ENCODE results near the gene HDAC3. TPM values are rescaled to one million over a fixed set of nuclear protein-coding genes. Genes with fewer than 3 reads are reported as not detected.

Gene HDAC3
- total RNA-seq, 1 experiment from 2014 or later, result 85.9 TPM

DNA sequence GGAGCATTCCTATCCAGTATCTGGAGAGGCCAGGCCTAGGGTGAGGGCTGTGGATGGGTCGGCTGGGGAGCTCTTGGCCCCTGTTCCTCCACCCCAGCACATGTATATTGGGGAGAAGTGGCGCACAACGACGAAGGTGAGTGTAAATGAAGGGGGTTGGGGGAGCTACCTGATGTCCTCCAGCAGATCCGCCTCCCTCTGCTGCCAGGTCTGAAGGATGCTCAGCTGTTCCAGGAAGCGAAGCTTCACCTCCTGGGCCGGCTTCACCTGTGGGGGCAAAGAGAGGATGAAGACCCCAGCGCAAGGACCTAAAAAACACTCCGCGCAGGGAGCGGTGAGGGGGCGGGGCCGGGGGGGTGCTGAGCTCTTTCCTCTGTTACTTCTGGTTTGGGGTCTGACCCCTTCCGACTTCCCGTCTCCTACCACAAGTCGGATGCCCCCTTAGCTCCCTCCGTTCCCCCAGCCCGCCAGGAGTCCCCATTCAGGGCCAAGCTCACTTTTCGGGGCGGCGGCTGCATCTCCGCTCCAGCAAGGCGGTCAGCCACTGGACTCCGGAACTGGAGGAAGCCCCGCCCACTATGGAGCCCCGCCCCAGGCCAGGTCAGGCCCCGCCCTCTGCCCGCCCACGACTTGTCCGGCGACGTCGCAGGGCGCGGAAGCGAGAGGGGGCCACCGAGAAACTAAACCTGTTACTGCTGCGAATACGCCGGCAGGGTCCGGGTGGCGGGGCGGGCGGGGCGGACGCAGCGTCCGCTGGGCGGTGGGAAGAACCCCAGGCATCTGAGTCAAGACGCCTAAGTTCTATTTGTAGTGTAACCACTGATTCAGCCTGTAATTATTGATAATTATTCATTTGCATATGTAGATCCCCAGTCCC, 14.4 kb upstream of the HDAC3 start, which contains the start of gene FCHSD1:
FCHSD1 (minus strand) TSS at position 568 of the 877 bp plus-strand sequence; CDS start at position 518, 50 bp downstream.
- Histone ChIP-seq H3K4me1 (replicated peaks) (peaks cover 13% of the 10 kb centered on the region), H3K9me3 (replicated peaks) (no peaks in the 10 kb centered on the region), H3K4me3 (peak within 1 kb of the TSS; percentile 57), H3K27ac (peak within 1 kb of the TSS; percentile 19), H3K27me3 (replicated peaks) (no peaks in the 10 kb centered on the region), H3K36me3 (peaks cover 56% of the 10 kb centered on the region)
- peak; percentile 71 to 95 for DNase-seq (ENCODE audit: low read depth in 1 of 2, low spot score in 2 of 2)

DNA sequence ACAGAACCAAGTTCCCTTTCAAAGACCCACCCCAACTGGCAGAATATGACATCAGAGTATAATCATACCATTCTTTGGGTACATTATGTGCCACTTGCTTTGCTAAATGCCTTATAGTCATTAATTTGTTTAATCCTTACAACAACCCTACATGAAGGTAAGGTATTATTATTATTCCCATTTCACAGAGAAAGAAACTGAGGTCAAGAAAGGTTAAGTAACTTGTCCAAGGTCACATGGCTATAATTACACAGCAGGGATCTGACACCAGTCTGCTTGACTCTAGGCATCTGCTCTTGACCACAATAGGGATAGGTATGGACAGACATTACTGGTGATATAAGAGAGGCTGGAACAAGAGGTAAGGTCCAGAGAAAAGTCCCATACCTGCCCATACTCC, 13.3 kb upstream of the HDAC3 start:
- H3K27ac ChIP-seq, result no peak overlapping the region
- H3K4me3 ChIP-seq, result no peak overlapping the region
- no peak for DNase-seq (ENCODE audit: low read depth in 1 of 2, low spot score in 2 of 2)
- H3K27me3 ChIP-seq (replicated peaks), result no peaks in the 10 kb centered on the region
- H3K4me1 ChIP-seq (replicated peaks), result peaks cover 13% of the 10 kb centered on the region
- H3K9me3 ChIP-seq (replicated peaks), result no peaks in the 10 kb centered on the region
- peaks cover 56% of the 10 kb centered on the region for H3K36me3 ChIP-seq

DNA sequence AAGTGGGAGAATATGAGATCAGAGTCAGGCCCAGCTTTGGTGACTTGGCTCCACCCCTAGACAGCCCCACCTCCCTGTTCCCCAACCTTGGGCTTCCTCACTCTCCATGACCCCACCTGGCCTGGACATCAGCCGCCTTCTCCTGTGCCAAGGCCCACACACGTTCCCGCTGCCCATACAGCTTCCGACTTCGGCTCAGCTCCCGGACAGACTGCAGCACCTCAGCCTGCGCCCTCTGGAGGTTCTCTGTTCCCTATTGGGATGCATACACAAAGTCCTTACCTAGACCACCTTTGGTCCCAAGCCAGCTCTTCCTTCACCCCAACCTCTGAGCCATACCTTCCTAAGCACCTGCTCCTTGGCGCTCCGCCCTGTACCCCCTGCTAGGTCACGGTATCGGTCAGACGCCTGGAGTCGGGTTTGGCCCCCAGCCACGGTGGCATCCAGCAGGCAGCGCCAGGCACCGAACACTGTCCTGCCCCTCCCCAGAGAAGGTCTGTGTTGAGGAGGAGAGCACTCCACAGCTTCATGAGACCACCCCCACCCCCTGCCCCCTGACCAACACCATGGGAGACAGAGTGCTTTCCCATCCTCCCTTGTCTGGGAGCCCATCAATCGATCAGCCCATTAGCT, 12.5 kb upstream of the HDAC3 start:
- peaks cover 59% of the 10 kb centered on the region for H3K36me3 ChIP-seq
- H3K9me3 ChIP-seq (replicated peaks), result no peaks in the 10 kb centered on the region
- H3K27ac ChIP-seq, result no peak overlapping the region
- H3K27me3 ChIP-seq (replicated peaks), result no peaks in the 10 kb centered on the region
- H3K4me1 ChIP-seq (replicated peaks), result peaks cover 11% of the 10 kb centered on the region
- no peak for DNase-seq (ENCODE audit: low read depth in 1 of 2, low spot score in 2 of 2)
- H3K4me3 ChIP-seq, result no peak overlapping the region

DNA sequence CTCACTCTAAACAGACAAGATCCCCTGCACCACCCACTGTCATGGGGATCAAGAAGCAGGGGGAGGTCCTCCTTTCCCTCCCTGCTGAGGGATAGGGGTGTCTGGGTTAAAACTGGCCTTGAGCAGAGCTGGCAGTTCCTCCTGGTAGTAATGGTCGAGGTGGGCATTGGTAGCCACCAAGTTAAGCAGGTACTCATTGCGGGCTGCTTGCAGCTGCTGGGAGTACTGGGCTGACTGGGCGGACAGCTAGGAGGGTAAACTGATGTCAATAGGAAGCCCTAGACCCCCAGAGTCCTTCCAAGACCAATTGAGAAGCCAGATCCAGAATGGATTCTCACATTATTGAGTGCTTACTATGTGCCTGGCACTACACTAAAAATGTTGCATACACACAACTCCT, 11.2 kb upstream of the HDAC3 start:
- Histone ChIP-seq H3K4me3 (no peak overlapping the region), H3K9me3 (replicated peaks) (no peaks in the 10 kb centered on the region), H3K36me3 (peaks cover 62% of the 10 kb centered on the region), H3K27ac (no peak overlapping the region), H3K4me1 (replicated peaks) (peaks cover 9% of the 10 kb centered on the region), H3K27me3 (replicated peaks) (no peaks in the 10 kb centered on the region)
- DNase-seq (ENCODE audit: low read depth in 1 of 2, low spot score in 2 of 2), result no peak

DNA sequence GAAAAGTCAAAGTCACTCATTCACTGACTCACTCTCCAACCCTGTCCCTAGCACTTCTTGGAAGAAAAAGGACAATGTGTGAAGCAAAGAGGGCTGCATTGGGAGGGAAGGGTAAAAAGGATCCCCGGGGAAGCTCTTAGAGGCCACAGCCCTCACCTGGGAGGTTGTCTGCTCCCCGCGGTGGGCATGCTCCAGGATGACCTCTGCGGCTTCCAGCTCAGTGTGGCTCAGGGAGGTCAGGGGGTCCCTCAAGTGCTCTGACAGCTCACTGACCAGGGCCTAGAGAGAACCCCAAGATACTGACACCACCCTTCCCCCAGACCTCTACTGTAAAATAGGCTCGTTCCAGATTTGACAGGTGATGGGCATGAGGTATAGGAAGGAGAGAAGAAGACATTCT, 10.6 kb upstream of the HDAC3 start:
- H3K4me1 ChIP-seq (replicated peaks), result peaks cover 11% of the 10 kb centered on the region
- H3K36me3 ChIP-seq, result peaks cover 68% of the 10 kb centered on the region
- H3K27ac ChIP-seq, result no peak overlapping the region
- no peaks in the 10 kb centered on the region for H3K9me3 ChIP-seq (replicated peaks)
- no peak overlapping the region for H3K4me3 ChIP-seq
- H3K27me3 ChIP-seq (replicated peaks), result no peaks in the 10 kb centered on the region
- no peak for DNase-seq (ENCODE audit: low read depth in 1 of 2, low spot score in 2 of 2)

DNA sequence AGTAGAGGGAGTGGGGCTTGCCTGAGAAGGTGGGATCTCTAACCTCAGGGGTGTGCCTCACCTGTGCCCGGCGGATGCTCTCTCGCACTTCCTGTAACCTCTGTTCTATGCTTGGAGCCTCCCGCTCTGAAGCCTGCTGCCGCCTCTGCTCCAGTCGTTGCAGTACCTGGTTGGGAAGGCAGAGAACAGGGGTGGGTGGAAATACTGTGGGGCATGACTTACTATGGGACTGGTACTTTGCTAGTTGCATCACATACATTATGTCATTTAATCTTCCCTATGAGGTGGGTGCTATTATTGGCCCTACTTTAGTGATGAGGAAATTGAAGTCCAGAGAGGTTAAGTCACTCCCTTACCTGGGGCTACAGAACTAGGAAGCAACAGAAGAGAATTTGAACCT, 9.4 kb upstream of the HDAC3 start:
- DNase-seq (ENCODE audit: low read depth in 1 of 2, low spot score in 2 of 2), result no peak
- no peak overlapping the region for H3K27ac ChIP-seq

DNA sequence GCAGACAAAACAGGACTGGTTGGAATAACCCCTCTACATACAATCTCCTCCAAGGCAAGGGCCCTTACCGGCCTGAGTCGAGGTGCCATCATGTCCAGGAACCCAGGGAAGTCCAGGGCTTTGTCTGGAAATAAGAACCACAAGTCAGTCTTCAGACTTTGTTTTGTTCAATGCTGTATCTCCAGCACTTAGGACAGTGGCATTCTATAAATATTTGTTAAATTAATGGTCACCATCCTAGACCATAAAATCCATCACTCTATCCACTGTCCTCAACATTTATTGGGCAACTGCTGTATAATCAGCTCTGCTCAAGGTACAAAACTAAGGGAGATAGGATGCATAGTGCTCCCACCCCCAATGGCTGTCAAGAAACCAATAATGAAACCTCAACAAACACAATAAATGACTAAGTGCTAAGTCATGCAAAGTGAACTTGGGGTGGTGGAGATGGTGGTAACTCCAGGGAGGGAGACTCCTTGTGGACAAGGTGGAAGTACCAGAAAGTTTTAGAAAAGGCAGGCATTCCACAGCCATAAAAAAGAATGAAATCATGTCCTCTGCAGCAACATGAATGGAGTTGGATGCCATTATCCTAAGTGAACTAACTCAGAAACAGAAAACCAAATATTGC, 5.1 kb upstream of the HDAC3 start:
- peak; percentile 73 to 86 for DNase-seq (ENCODE audit: low read depth in 1 of 2, low spot score in 2 of 2)

More for the DNA sequence above, 9.4 kb upstream of the HDAC3 start:
- Histone ChIP-seq H3K9me3 (replicated peaks) (no peaks in the 10 kb centered on the region), H3K27me3 (replicated peaks) (no peaks in the 10 kb centered on the region), H3K36me3 (peaks cover 77% of the 10 kb centered on the region), H3K4me3 (no peak overlapping the region), H3K4me1 (replicated peaks) (peaks cover 17% of the 10 kb centered on the region)

DNA sequence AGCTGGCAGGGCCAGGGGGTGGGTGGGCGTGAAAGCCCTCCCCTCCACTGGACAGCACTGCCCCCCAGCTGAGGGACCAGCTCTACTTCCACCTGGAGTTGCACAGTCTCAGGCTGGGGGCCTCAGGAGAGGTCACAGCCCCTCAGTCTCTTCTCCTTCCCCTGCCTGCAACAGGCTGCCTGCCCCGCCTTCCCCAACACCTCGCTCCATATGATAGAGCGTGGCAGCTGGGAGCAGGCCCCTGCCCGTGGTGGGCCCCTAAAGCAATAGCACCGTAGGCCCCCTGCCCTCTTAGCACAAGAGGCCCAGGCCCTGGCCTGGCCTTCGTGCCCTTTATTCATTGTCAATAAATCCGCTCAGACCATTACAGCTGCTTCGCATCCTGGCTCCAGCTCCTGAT, 4.0 kb upstream of the HDAC3 start:
- no peak overlapping the region for H3K27ac ChIP-seq

More for the DNA sequence above, 5.1 kb upstream of the HDAC3 start:
- H3K4me1 ChIP-seq (replicated peaks), result peaks cover 27% of the 10 kb centered on the region
- H3K27me3 ChIP-seq (replicated peaks), result no peaks in the 10 kb centered on the region
- H3K27ac ChIP-seq, result no peak overlapping the region
- no peaks in the 10 kb centered on the region for H3K9me3 ChIP-seq (replicated peaks)
- H3K36me3 ChIP-seq, result peaks cover 55% of the 10 kb centered on the region
- H3K4me3 ChIP-seq, result no peak overlapping the region

DNA sequence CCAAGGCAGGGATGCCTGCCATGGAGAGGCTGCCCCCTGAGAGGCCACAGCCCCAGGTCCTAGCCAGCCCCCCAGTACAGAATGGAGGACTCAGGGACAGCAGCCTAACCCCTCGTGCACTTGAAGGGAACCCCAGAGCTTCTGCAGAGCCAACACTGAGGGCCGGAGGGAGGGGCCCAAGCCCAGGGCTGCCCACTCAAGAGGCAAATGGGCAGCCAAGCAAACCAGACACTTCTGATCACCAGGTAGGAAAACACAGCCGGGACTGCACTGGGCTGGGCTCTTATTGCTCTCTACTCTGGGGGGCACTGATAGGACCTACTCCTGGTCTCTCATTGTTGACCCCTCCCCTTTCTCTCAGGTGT, 3.4 kb upstream of the HDAC3 start:
- H3K36me3 ChIP-seq, result peaks cover 49% of the 10 kb centered on the region
- H3K27me3 ChIP-seq (replicated peaks), result no peaks in the 10 kb centered on the region
- no peaks in the 10 kb centered on the region for H3K9me3 ChIP-seq (replicated peaks)
- H3K27ac ChIP-seq, result no peak overlapping the region
- peaks cover 36% of the 10 kb centered on the region for H3K4me1 ChIP-seq (replicated peaks)
- DNase-seq (ENCODE audit: low read depth in 1 of 2, low spot score in 2 of 2), result no peak
- no peak overlapping the region for H3K4me3 ChIP-seq

More for the DNA sequence above, 4.0 kb upstream of the HDAC3 start:
- peaks cover 49% of the 10 kb centered on the region for H3K36me3 ChIP-seq
- no peak for DNase-seq (ENCODE audit: low read depth in 1 of 2, low spot score in 2 of 2)
- H3K4me1 ChIP-seq (replicated peaks), result peaks cover 31% of the 10 kb centered on the region
- no peaks in the 10 kb centered on the region for H3K27me3 ChIP-seq (replicated peaks)
- H3K4me3 ChIP-seq, result no peak overlapping the region
- no peaks in the 10 kb centered on the region for H3K9me3 ChIP-seq (replicated peaks)

DNA sequence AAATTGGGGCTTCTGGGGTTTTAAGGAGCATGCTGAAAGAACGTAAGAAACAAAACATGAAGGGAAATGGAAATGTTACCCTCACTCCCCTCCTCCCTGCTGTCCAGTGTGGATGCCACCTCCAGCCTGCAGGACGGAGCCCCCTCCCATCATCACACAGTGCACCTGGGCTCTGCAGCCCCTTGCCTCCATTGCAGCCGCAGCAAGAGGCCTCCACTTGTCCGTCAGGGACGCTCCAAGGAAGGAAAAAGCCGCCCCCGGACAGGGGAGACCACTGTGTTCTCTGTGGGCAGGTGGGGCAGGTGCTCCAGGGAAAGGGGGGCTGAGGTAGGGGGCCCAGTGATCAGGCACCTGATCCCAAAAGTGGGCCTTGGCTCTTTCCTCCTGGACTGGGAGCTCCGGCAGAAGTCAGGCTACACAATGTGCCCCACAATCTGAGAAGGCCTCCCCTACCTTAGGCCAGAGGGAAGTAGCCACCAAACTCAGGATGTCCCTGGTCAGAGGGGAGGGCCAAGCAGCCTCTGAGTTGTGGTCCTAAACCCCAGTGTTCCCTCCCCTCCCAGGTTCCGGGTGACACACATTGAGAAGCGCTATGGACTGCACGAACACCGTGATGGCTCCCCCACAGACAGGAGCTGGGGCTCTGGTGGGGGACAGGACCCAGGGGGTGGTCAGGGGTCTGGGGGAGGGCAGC, 2.9 kb upstream of the HDAC3 start:
- H3K27me3 ChIP-seq (replicated peaks), result no peaks in the 10 kb centered on the region
- H3K4me1 ChIP-seq (replicated peaks), result peaks cover 36% of the 10 kb centered on the region
- no peak for DNase-seq (ENCODE audit: low read depth in 1 of 2, low spot score in 2 of 2)
- H3K9me3 ChIP-seq (replicated peaks), result no peaks in the 10 kb centered on the region
- no peak overlapping the region for H3K4me3 ChIP-seq
- peaks cover 49% of the 10 kb centered on the region for H3K36me3 ChIP-seq
- no peak overlapping the region for H3K27ac ChIP-seq

DNA sequence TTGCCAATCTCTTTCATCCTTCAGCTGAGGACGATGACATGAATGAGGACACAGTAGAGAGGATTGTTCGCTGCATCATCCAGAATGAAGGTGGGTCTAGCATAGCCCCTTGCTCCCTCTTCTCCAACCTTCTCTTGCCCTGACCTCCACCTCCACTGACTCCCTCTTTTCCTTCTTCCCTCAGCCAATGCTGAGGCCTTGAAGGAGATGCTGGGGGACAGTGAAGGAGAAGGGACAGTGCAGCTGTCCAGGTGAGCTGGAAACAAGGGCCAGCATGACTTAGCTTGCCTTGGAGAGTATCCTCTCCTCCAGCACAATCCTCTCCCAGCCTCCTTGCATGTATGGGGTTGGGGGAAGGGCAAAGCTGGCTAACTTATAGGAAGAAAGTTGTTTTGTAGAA, 2.1 kb upstream of the HDAC3 start:
- Histone ChIP-seq H3K27me3 (replicated peaks) (no peaks in the 10 kb centered on the region), H3K4me3 (no peak overlapping the region), H3K36me3 (peaks cover 49% of the 10 kb centered on the region), H3K4me1 (replicated peaks) (peaks cover 36% of the 10 kb centered on the region), H3K27ac (no peak overlapping the region), H3K9me3 (replicated peaks) (no peaks in the 10 kb centered on the region)
- no peak for DNase-seq (ENCODE audit: low read depth in 1 of 2, low spot score in 2 of 2)

DNA sequence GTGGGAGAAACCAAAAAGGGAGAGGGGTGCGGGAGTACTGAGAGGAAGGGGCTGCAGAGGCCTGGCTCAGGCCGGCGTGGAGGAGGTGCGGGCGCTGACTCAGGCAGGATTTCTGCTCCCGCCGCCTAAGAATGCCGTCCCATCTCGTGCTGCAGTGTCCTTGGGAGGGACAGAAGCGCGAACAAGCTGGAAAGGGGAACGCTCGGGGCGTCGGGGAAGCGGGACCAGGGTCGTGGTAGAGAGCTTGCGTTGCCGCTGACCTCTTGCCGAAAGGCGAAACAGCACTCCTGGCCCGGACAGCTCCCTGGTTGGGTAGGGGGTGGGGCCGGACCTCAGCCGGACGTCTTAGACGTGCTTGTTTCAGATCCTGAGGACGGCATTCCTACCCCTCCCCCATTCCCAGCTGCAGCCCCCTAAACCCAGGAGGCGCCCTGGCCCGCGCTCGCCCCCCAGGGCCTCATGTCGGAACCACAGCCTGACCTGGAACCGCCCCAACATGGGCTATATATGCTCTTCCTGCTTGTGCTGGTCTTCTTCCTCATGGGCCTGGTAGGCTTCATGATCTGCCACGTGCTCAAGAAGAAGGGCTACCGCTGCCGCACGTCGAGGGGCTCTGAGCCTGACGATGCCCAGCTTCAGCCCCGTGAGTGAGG, 1.2 kb upstream of the HDAC3 start:
- DNase-seq (ENCODE audit: low read depth in 1 of 2, low spot score in 2 of 2), result peak; percentile 54 to 83
- no peak overlapping the region for H3K27ac ChIP-seq
- H3K4me1 ChIP-seq (replicated peaks), result peaks cover 36% of the 10 kb centered on the region
- peaks cover 44% of the 10 kb centered on the region for H3K36me3 ChIP-seq
- H3K9me3 ChIP-seq (replicated peaks), result no peaks in the 10 kb centered on the region
- H3K27me3 ChIP-seq (replicated peaks), result no peaks in the 10 kb centered on the region
- peak overlapping the region; percentile 67 for H3K4me3 ChIP-seq

DNA sequence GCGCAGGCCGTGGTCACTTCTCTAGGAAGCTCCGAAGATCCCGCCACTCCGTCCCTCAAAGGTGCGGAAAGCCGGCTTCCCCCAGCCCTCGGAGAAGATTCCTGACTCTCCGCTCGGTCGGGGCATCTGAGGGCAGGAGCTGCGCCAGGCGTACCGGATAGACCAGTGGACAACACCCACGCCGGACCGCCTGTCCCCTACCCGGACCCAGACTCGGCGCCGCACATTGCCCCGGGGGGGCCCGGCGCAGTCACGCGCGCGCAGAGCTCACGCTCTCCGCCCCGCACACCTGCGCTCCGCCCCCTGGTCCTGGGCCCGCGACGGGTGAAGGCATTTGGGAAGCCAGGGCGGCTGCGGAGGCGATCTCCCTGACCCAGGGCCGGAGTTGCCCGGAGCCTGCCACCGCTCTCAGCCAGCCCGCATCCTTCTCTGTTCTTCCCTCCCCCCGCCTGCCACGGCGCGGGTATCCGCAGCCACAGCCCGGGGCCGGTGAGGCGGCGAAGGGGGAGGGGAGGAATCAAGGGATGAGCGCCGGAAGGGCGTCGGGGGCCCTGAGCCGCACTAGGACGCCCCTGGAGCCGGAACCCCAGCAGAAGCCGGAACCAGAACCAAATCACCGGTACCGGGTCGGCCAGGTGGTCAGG, 596 bp upstream of the HDAC3 start:
- peak in 1 of 2 experiments; percentile 47 for DNase-seq (ENCODE audit: low read depth in 1 of 2, low spot score in 2 of 2)
- Histone ChIP-seq H3K27me3 (replicated peaks) (no peaks in the 10 kb centered on the region), H3K9me3 (replicated peaks) (no peaks in the 10 kb centered on the region), H3K4me3 (peak overlapping the region; percentile 67), H3K4me1 (replicated peaks) (peaks cover 34% of the 10 kb centered on the region), H3K36me3 (peaks cover 44% of the 10 kb centered on the region), H3K27ac (no peak overlapping the region)
